GM12878 (cell line): Measurements from ENCODE around the gene HGS. TPM values are rescaled to one million over a fixed set of nuclear protein-coding genes. Genes with fewer than 3 reads are reported as not detected.

ENCODE experiments used
- ATAC-seq: fragments of 200-7000 bp; cut with Tn5 transposase; 3 replicates; pipeline ENCODE4 v1.9.1; 2020; ENCODE audit warnings: mild to moderate bottlenecking, moderate library complexity
- BruUV-seq: library from RNA; stranded (reverse); fragments of 400-500 nt; replicated peaks from 2 replicates; lab custom pipeline; 2021; lab: Mats Ljungman, UMichigan
- CTCF ChIA-PET: fragments of 300-600 bp; sonication (Branson Sonifier 250); formaldehyde crosslinking; extraction: SDS; loops from one replicate; lab custom pipeline; 2021; ENCODE audit warnings: inconsistent platforms; lab: Yijun Ruan, JAX
- POLR2A ChIA-PET: fragments of 350-600 bp; formaldehyde crosslinking; extraction: SDS; loops from one replicate; lab custom pipeline; 2021; ENCODE audit warnings: inconsistent platforms; lab: Charles Lee
- RAD21 ChIA-PET: fragments of 300-600 bp; sonication (Branson Sonifier 250); formaldehyde crosslinking; loops from one replicate; lab custom pipeline; 2023; ENCODE audit warnings: antibody characterized with exemption; ENCODE audit not compliant: unreplicated experiment; lab: Charles Lee
- SMC1A ChIA-PET: fragments of 300-600 bp; sonication (Branson Sonifier 250); formaldehyde crosslinking; loops from one replicate; lab custom pipeline; 2023; ENCODE audit not compliant: unreplicated experiment, uncharacterized antibody; lab: Charles Lee
- DNase-seq: peaks from one replicate; pipeline ENCODE4 v3.0.0-alpha.2; 2011; ENCODE audit warnings: low read depth, low spot score
- FAIRE-seq: peaks from 3 replicates; lab custom pipeline; 2011; peaks lifted over from hg19 to GRCh38; lab: Jason Lieb, UNC
- H2AFZ ChIP-seq: 2 replicates; pipeline ENCODE4 v1.6.0; 2011; ENCODE audit warnings: low read depth, low read length, control low read depth; ENCODE audit not compliant: control insufficient read depth
- H3K27ac ChIP-seq: 2 replicates; pipeline ENCODE4 v1.5.1; 2011; ENCODE audit warnings: control low read depth; ENCODE audit not compliant: control insufficient read depth, insufficient read depth
- H3K27me3 ChIP-seq, 2 experiments: replicated peaks in 1 of 2; 2 replicates each; pipeline versions ENCODE4 v1.6.0 to v1.6.1; 2011; ENCODE audit warnings: low read length in 1 of 2; ENCODE audit not compliant: control insufficient read depth in 2 of 2, insufficient read depth in 2 of 2
- H3K36me3 ChIP-seq, 2 experiments: 2 replicates each; pipeline ENCODE4 v1.5.1; 2011; ENCODE audit warnings: low read length in 1 of 2; ENCODE audit not compliant: control insufficient read depth in 2 of 2, insufficient read depth in 2 of 2
- H3K4me1 ChIP-seq: 2 replicates; pipeline ENCODE4 v1.6.1; 2011; ENCODE audit warnings: mild to moderate bottlenecking, low read length, moderate library complexity, mixed read lengths; ENCODE audit not compliant: control insufficient read depth, insufficient read depth
- H3K4me2 ChIP-seq: 2 replicates; pipeline ENCODE4 v1.6.0; 2011; ENCODE audit warnings: control low read depth; ENCODE audit not compliant: control insufficient read depth, insufficient read depth
- H3K4me3 ChIP-seq: fragments of 200-600 bp; sonication (generic); 2 replicates; pipeline ENCODE4 v1.5.1; 2016
- H3K79me2 ChIP-seq: 2 replicates; pipeline ENCODE4 v1.6.0; 2011; ENCODE audit warnings: low read length; ENCODE audit not compliant: control insufficient read depth, insufficient read depth
- H3K9ac ChIP-seq: 2 replicates; pipeline ENCODE4 v1.8.0; 2011; ENCODE audit warnings: low read length, control low read depth, mixed read lengths; ENCODE audit not compliant: control insufficient read depth, insufficient read depth
- H3K9me3 ChIP-seq: replicated peaks from 3 replicates; pipeline ENCODE4 v1.5.1; 2011; ENCODE audit warnings: mild to moderate bottlenecking, low read length; ENCODE audit not compliant: control insufficient read depth, insufficient read depth
- H4K20me1 ChIP-seq: 2 replicates; pipeline ENCODE4 v1.6.0; 2011; ENCODE audit not compliant: control insufficient read depth, insufficient read depth
- ATF3 ChIP-seq: IDR thresholded peaks from 2 replicates; pipeline ENCODE4 v1.6.1; 2011; ENCODE audit warnings: low read depth, mild to moderate bottlenecking, low read length, moderate library complexity, borderline replicate concordance; ENCODE audit errors: extremely low read depth
- CEBPZ ChIP-seq: fragments of 150-350 bp; IDR thresholded peaks from 2 replicates; pipeline ENCODE4 v1.6.1; 2016; ENCODE audit warnings: low read depth, low read length
- DPF2 ChIP-seq: fragments of 450-650 bp; IDR thresholded peaks from 2 replicates; pipeline ENCODE4 v1.6.1; 2017; ENCODE audit warnings: mild to moderate bottlenecking
- EZH2 ChIP-seq: IDR thresholded peaks from 2 replicates; pipeline ENCODE4 v1.6.1; 2012; ENCODE audit warnings: low read depth, mild to moderate bottlenecking, control low read depth, inconsistent platforms, low read length, borderline replicate concordance; ENCODE audit not compliant: control insufficient read depth
- FOXM1 ChIP-seq: IDR thresholded peaks from 2 replicates; pipeline ENCODE4 v1.6.1; 2012; ENCODE audit warnings: low read depth, mild to moderate bottlenecking, inconsistent platforms, low read length, moderate library complexity
- HCFC1 ChIP-seq: fragments of 150-350 bp; IDR thresholded peaks from 2 replicates; pipeline ENCODE4 v1.6.1; 2014; ENCODE audit warnings: low read length
- MTA2 ChIP-seq: fragments of 450-650 bp; IDR thresholded peaks from 2 replicates; pipeline ENCODE4 v1.6.1; 2016; ENCODE audit warnings: low read depth, mild to moderate bottlenecking, moderate library complexity
- NFYA ChIP-seq: IDR thresholded peaks from 2 replicates; pipeline ENCODE4 v1.6.1; 2011; ENCODE audit warnings: low read depth, mild to moderate bottlenecking, low read length, improper control_type of control experiment, borderline replicate concordance
- NFYB ChIP-seq: IDR thresholded peaks from 2 replicates; pipeline ENCODE4 v1.6.1; 2011; ENCODE audit warnings: low read depth, mild to moderate bottlenecking, low read length, improper control_type of control experiment, moderate library complexity; ENCODE audit not compliant: insufficient read depth
- RB1 ChIP-seq: fragments of 450-650 bp; formaldehyde crosslinking; IDR thresholded peaks from 2 replicates; pipeline ENCODE4 v1.6.1; 2017; ENCODE audit warnings: mild to moderate bottlenecking, borderline replicate concordance
- RCOR1 ChIP-seq: conservative IDR thresholded peaks from 2 replicates; pipeline ENCODE4 v1.6.1; 2012; ENCODE audit warnings: low read depth, low read length, improper control_type of control experiment
- STAT1 ChIP-seq: fragments of 450-650 bp; conservative IDR thresholded peaks from 2 replicates; pipeline ENCODE4 v1.6.1; 2014; ENCODE audit warnings: antibody characterized with exemption, mild to moderate bottlenecking
- STAT3 ChIP-seq: IDR thresholded peaks from 2 replicates; pipeline ENCODE4 v1.6.1; 2011; ENCODE audit warnings: low read depth, low read length, improper control_type of control experiment
- SUPT20H ChIP-seq: IDR thresholded peaks from 2 replicates; pipeline ENCODE4 v1.6.1; 2011; ENCODE audit warnings: low read depth, mild to moderate bottlenecking, low read length, moderate library complexity, borderline replicate concordance; ENCODE audit not compliant: control insufficient read depth
- TBL1XR1 ChIP-seq: IDR thresholded peaks from 2 replicates; pipeline ENCODE4 v1.6.1; 2012; ENCODE audit warnings: low read depth, low read length, improper control_type of control experiment
- ZNF622 ChIP-seq: fragments of 450-650 bp; IDR thresholded peaks from 2 replicates; pipeline ENCODE4 v1.6.1; 2017; ENCODE audit warnings: mild to moderate bottlenecking, inconsistent platforms
- WGBS: methylation state at CpG from one replicate; pipeline ENCODE4 v1.1.6; 2016; ENCODE audit warnings: low lambda C conversion rate; ENCODE audit not compliant: insufficient replicate concordance, insufficient coverage; ENCODE audit errors: missing lambda C conversion rate; 5-methylcytosine and 5-hydroxymethylcytosine counted together
- in situ Hi-C: fragments of 300-500 bp; cut with MboI; formaldehyde crosslinking; loops from 9 replicates; pipeline ENCODE4 v1.14.3; 2018; ENCODE audit warnings: mixed read lengths
- intact Hi-C: fragments of 100-400 bp; cut with micrococcal nuclease; formaldehyde crosslinking; loops from one replicate; pipeline ENCODE4 v1.14.2; 2022; ENCODE audit not compliant: unreplicated experiment
- polyA plus RNA-seq, 11 experiments: library from polyadenylated mRNA; depleted of rRNA in 4 of 11; unstranded in 6 of 11; stranded (reverse) in 5 of 11; fragments of >200 nt; fragmentation: Nextera tagmentation in 4 of 11; fragmentation: Illumina TruSeq in 1 of 11; extraction: Ambion mirVana in 4 of 11; extraction: Trizol in 1 of 11; gene quantifications; 1 replicate in 1 of 11; 2 replicates in 10 of 11; pipeline versions ENCODE4 v1.2.1 to v1.2.3, GENCODE V29; 2011 to 2016; ENCODE audit warnings: inconsistent platforms in 2 of 11, missing spikeins in 2 of 11, low read depth in 1 of 11
- total RNA-seq, 4 experiments: library from RNA; depleted of rRNA in 3 of 4; stranded (reverse); fragments of >200 nt in 3 of 4; fragmentation: Illumina TruSeq in 1 of 4; extraction: Trizol in 1 of 4; gene quantifications; 2 replicates each; pipeline versions ENCODE4 v1.2.1 to v1.2.3, GENCODE V29; 2013 to 2021

The HGS gene
- total and polyA plus RNA-seq, 10 of the 15 experiments (the other 5 are each of a cell fraction or from before 2014, with no cell fraction given), result 2.2 to 85.6 (median 55.3) TPM

DNA sequence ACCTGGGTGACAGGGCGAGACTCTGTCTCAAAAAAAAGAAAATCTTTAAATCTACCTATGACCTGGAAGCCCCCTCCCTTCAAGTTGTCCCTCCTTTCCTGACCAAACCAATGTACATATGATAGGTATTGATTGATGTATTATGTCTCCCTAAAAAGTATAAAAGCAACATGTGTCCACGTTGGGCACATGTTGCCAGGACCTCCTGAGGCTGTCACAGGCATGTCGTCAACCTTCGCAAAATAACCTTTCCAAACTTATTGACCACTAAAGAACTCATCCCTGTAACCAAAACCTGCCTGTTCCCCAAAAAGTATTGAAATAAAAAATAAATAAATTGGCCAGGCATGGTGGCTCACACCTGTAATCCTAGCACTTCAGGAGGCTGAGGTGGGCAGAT lies 21.8 kb upstream of the HGS start:
- ChIA-PET POLR2A (no interaction called here), RAD21 (no interaction called here), CTCF (no interaction called here), SMC1A (no interaction called here)
- Histone ChIP-seq H4K20me1 (no peaks in the 10 kb centered on the region), H3K27ac (no peak overlapping the region), H3K79me2 (peaks cover 21% of the 10 kb centered on the region), H3K4me1 (peaks cover 13% of the 10 kb centered on the region), H3K4me2 (no peak overlapping the region), H3K27me3 (no peaks in the 10 kb centered on the region), H3K4me3 (no peak overlapping the region), H3K36me3 (no peaks in the 10 kb centered on the region; a peak in 1 of 4 replicates), H3K9me3 (no peaks in the 10 kb centered on the region), H3K9ac (no peak overlapping the region), H2AFZ (no peak overlapping the region)
- ATAC-seq, result no peak
- WGBS, result 96% methylated on average over 4 of the region's 4 CpGs
- FAIRE-seq, result no peak
- intact Hi-C loops (no loop called here), in situ Hi-C loops (no loop called here)
- BruUV-seq, result no TSS peak
- DNase-seq, result no peak
- no peak for TF ChIP-seq FOXM1
- TF ChIP-seq CEBPZ, result no peak
- TF ChIP-seq SUPT20H, result no peak
- no peak for TF ChIP-seq RCOR1
- TF ChIP-seq TBL1XR1, result no peak
- TF ChIP-seq ATF3, result no peak
- no peak for TF ChIP-seq ZNF622
- TF ChIP-seq NFYA, result no peak
- no peak for TF ChIP-seq STAT3
- TF ChIP-seq STAT1, result no peak
- no peak for TF ChIP-seq EZH2
- no peak for TF ChIP-seq RB1
- TF ChIP-seq HCFC1, result no peak
- no peak for TF ChIP-seq NFYB
- no peak for TF ChIP-seq DPF2
- TF ChIP-seq MTA2, result no peak
